Tibial artery (tissue), 4 donors: ENCODE data around the gene OXT.

Source experiments
- DNase-seq, 2 donors: peaks; one replicate each; pipeline ENCODE4 v3.0.0-alpha.2; 2019
- H3K27ac ChIP-seq, 2 donors: fragments of 200-600 bp; sonication (generic) in 1 of 2; 1 replicate in 1 of 2; 2 replicates in 1 of 2; pipeline ENCODE4 v1.5.1; 2018 to 2019; ENCODE audit warnings: mild to moderate bottlenecking in 1 of 2
- H3K27me3 ChIP-seq, 2 donors: fragments of 200-600 bp; sonication (generic) in 1 of 2; one replicate each; pipeline versions ENCODE4 v1.5.1 to v1.6.0; 2016 to 2019
- H3K36me3 ChIP-seq, 3 donors: fragments of 200-600 bp; sonication (generic) in 2 of 3; one replicate each; pipeline ENCODE4 v1.5.1; 2016 to 2019; ENCODE audit warnings: mild to moderate bottlenecking in 2 of 3
- H3K4me1 ChIP-seq, 4 donors: fragments of 200-600 bp; sonication (generic) in 2 of 4; 1 replicate in 3 of 4; 2 replicates in 1 of 4; pipeline ENCODE4 v1.5.1; 2016 to 2019
- H3K4me3 ChIP-seq, 2 donors: fragments of 200-600 bp; sonication (generic) in 1 of 2; 1 replicate in 1 of 2; 2 replicates in 1 of 2; pipeline ENCODE4 v1.5.1; 2018 to 2019; ENCODE audit warnings: mild to moderate bottlenecking in 2 of 2
- H3K9me3 ChIP-seq, 3 donors: fragments of 200-600 bp; sonication (generic) in 1 of 3; one replicate each; pipeline ENCODE4 v1.5.1; 2016 to 2019
- CTCF ChIP-seq, 2 experiments: fragments of 200-600 bp in 1 of 2; fragments of 450-650 bp in 1 of 2; IDR thresholded peaks; one replicate each; pipeline ENCODE4 v1.5.1; 2017 to 2019; ENCODE audit warnings: antibody characterized with exemption in 2 of 2, mild to moderate bottlenecking in 1 of 2, moderate library complexity in 1 of 2
- intact Hi-C: fragments of 100-400 bp; cut with DNase I; formaldehyde crosslinking; loops from one replicate; pipeline ENCODE4 v1.15.0; 2023; ENCODE audit warnings: low total_unique reads

The OXT gene

GRCh38 chr20:3106658-3107463 lies 35.4 kb downstream of the OXT start:
- Histone ChIP-seq H3K36me3 (peaks cover 28 to 51% (median 40%) of the 10 kb centered on the region in 3 donors), H3K9me3 (no peaks in the 10 kb centered on the region), H3K27me3 (no peaks in the 10 kb centered on the region), H3K4me1 (no peaks in the 10 kb centered on the region), H3K27ac (no peak overlapping the region), H3K4me3 (no peak overlapping the region)
- intact Hi-C loops = no loop called here
- no peak for TF ChIP-seq CTCF (IDR thresholded peaks at IDR 0.05)
- no peak for DNase-seq

GRCh38 chr20:3107464-3108025 lies 36.1 kb downstream of the OXT start:
- no peaks in the 10 kb centered on the region for H3K4me1 ChIP-seq
- no peak for TF ChIP-seq CTCF (IDR thresholded peaks at IDR 0.05)
- H3K9me3 ChIP-seq = no peaks in the 10 kb centered on the region
- H3K27me3 ChIP-seq = no peaks in the 10 kb centered on the region
- DNase-seq = no peak
- H3K27ac ChIP-seq = no peak overlapping the region
- H3K36me3 ChIP-seq = peaks cover 28 to 51% (median 40%) of the 10 kb centered on the region in 3 donors
- H3K4me3 ChIP-seq = no peak overlapping the region
- intact Hi-C loops = no loop called here

- Histone ChIP-seq H3K27ac (no peak overlapping the region), H3K36me3 (peaks cover 33 to 67% (median 46%) of the 10 kb centered on the region in 3 donors), H3K27me3 (no peaks in the 10 kb centered on the region), H3K4me3 (no peak overlapping the region), H3K4me1 (no peaks in the 10 kb centered on the region), H3K9me3 (no peaks in the 10 kb centered on the region)
- no peak for TF ChIP-seq CTCF (IDR thresholded peaks at IDR 0.05)
- DNase-seq = no peak
- intact Hi-C loops = loop anchor here (5.0 kb wide), 1 partner anchor 52 kb away; no protein-coding TSS in a partner anchor
Observed at GRCh38 chr20:3109350-3110302, 38.2 kb downstream of the OXT start.

- Histone ChIP-seq H3K36me3 (peaks cover 33 to 65% (median 45%) of the 10 kb centered on the region in 3 donors), H3K4me1 (peaks cover 0 to 7% (median 0%) of the 10 kb centered on the region in 4 donors), H3K27me3 (no peaks in the 10 kb centered on the region), H3K4me3 (no peak overlapping the region), H3K9me3 (no peaks in the 10 kb centered on the region), H3K27ac (no peak overlapping the region)
- DNase-seq = no peak
- intact Hi-C loops = loop anchor here (5.0 kb wide), 1 partner anchor 54 kb away; no protein-coding TSS in a partner anchor
- no peak for TF ChIP-seq CTCF (IDR thresholded peaks at IDR 0.05)
Observed at GRCh38 chr20:3111507-3111906, 40.1 kb downstream of the OXT start.

- TF ChIP-seq CTCF (IDR thresholded peaks at IDR 0.05) = no peak
- no peak for DNase-seq
- peaks cover 33 to 60% (median 40%) of the 10 kb centered on the region in 3 donors for H3K36me3 ChIP-seq
- peaks cover 0 to 7% (median 0%) of the 10 kb centered on the region in 4 donors for H3K4me1 ChIP-seq
- intact Hi-C loops = loop anchor here (5.0 kb wide), 1 partner anchor 55 kb away; no protein-coding TSS in a partner anchor
- no peak overlapping the region for H3K27ac ChIP-seq
- H3K27me3 ChIP-seq = no peaks in the 10 kb centered on the region
- no peaks in the 10 kb centered on the region for H3K9me3 ChIP-seq
- H3K4me3 ChIP-seq = no peak overlapping the region
Observed at GRCh38 chr20:3111995-3112394, 40.6 kb downstream of the OXT start.
